Natural killer cell (primary cell): ENCODE results near the gene NRXN2. TPM values are rescaled to one million over a fixed set of nuclear protein-coding genes. Genes with fewer than 3 reads are reported as not detected.

ENCODE experiments used
- ATAC-seq, 3 donors: fragments of 150-1000 bp in 2 of 3; fragments of 200-7000 bp in 1 of 3; cut with Tn5 transposase; 1 replicate in 1 of 3; 2 replicates in 2 of 3; pipeline ENCODE4 v1.10.0; 2021; ENCODE audit warnings: mild to moderate bottlenecking in 2 of 3, moderate library complexity in 2 of 3
- DNase-seq, 2 donors: peaks; one replicate each; pipeline versions ENCODE4 v3.0.0 to v3.0.0-alpha.2; 2013 to 2021; ENCODE audit warnings: mixed read lengths in 1 of 2
- H3K27ac ChIP-seq: one replicate; pipeline ENCODE4 v1.5.1; 2013; ENCODE audit warnings: mild to moderate bottlenecking, low read length
- H3K27me3 ChIP-seq: one replicate; pipeline ENCODE4 v1.6.1; 2013; ENCODE audit warnings: low read length; ENCODE audit not compliant: control insufficient read depth, insufficient read depth
- H3K36me3 ChIP-seq: one replicate; pipeline ENCODE4 v1.6.1; 2013; ENCODE audit warnings: low read length; ENCODE audit not compliant: control insufficient read depth, insufficient read depth
- H3K4me1 ChIP-seq: one replicate; pipeline ENCODE4 v1.6.1; 2013; ENCODE audit warnings: low read length; ENCODE audit not compliant: control insufficient read depth, insufficient read depth
- H3K4me3 ChIP-seq: one replicate; pipeline ENCODE4 v1.5.1; 2013; ENCODE audit warnings: low read length
- H3K9me3 ChIP-seq: one replicate; pipeline ENCODE4 v1.6.1; 2013; ENCODE audit warnings: low read length; ENCODE audit not compliant: control insufficient read depth, insufficient read depth
- H3K27ac Mint-ChIP-seq, 2 donors: one replicate each; pipeline ENCODE4 v1.8.0; 2022; ENCODE audit warnings: mild to moderate bottlenecking in 2 of 2, mixed read lengths in 2 of 2, moderate library complexity in 1 of 2
- H3K27me3 Mint-ChIP-seq, 2 donors: one replicate each; pipeline ENCODE4 v1.8.0; 2022; ENCODE audit warnings: low read depth in 2 of 2, mixed read lengths in 2 of 2
- H3K36me3 Mint-ChIP-seq: one replicate; pipeline ENCODE4 v1.8.0; 2022; ENCODE audit warnings: mixed read lengths
- H3K4me1 Mint-ChIP-seq, 2 donors: one replicate each; pipeline ENCODE4 v1.8.0; 2022; ENCODE audit warnings: mixed read lengths in 2 of 2
- H3K4me3 Mint-ChIP-seq: one replicate; pipeline ENCODE4 v1.8.0; 2022; ENCODE audit warnings: mild to moderate bottlenecking, moderate library complexity, mixed read lengths
- H3K9me3 Mint-ChIP-seq, 2 donors: one replicate each; pipeline ENCODE4 v1.8.0; 2022; ENCODE audit warnings: mixed read lengths in 2 of 2
- CTCF ChIP-seq: fragments of 200-600 bp; IDR thresholded peaks from one replicate; pipeline ENCODE4 v1.8.0; 2022; ENCODE audit warnings: antibody characterized with exemption
- WGBS: methylation state at CpG from one replicate; pipeline ENCODE4 v1.1.7; 2013; ENCODE audit warnings: missing lambda C conversion rate; ENCODE audit not compliant: insufficient coverage; 5-methylcytosine and 5-hydroxymethylcytosine counted together
- intact Hi-C: fragments of 100-400 bp; cut with micrococcal nuclease; formaldehyde crosslinking; loops from one replicate; pipeline ENCODE4 v1.14.2; 2022
- total RNA-seq, 4 donors: library from RNA; stranded (reverse); fragments of 120-200 nt in 1 of 4; gene quantifications; one replicate each; pipeline versions ENCODE4 v1.2.3 to v1.2.4, GENCODE V29; 2013 to 2022

Gene NRXN2
- total RNA-seq, 3 donors from 2014 or later (not counting 1 experiment from before 2014, with no cell fraction given): 2.9 to 9.6 (median 7.7) TPM

- Mint-ChIP-seq H3K27me3 (peaks cover 30 to 62% of the 10 kb centered on the region in 2 donors), H3K4me3 (no peak overlapping the region), H3K27ac (no peak overlapping the region), H3K9me3 (no peaks in the 10 kb centered on the region), H3K4me1 (peaks cover 2 to 14% of the 10 kb centered on the region in 2 donors), H3K36me3 (no peaks in the 10 kb centered on the region)
- intact Hi-C loops: no loop called here
- H3K36me3 ChIP-seq: no peaks in the 10 kb centered on the region
- H3K27me3 ChIP-seq: peaks cover 17% of the 10 kb centered on the region
- no peak overlapping the region for H3K27ac ChIP-seq
- H3K4me3 ChIP-seq: no peak overlapping the region
- no peak for DNase-seq
- 85% methylated on average over 4 of the region's 4 CpGs for WGBS
- ATAC-seq: no peak
- peaks cover 3% of the 10 kb centered on the region for H3K4me1 ChIP-seq
- TF ChIP-seq CTCF: no peak
- H3K9me3 ChIP-seq: no peaks in the 10 kb centered on the region
These were observed 5.8 kb downstream of the NRXN2 start for GRCh38 chr11:64717268-64717578.

GRCh38 chr11:64716473-64717267, 6.3 kb downstream of the NRXN2 start:
- Mint-ChIP-seq H3K4me3 (no peak overlapping the region), H3K4me1 (peaks cover 7 to 17% of the 10 kb centered on the region in 2 donors), H3K27ac (no peak overlapping the region), H3K9me3 (no peaks in the 10 kb centered on the region), H3K36me3 (no peaks in the 10 kb centered on the region), H3K27me3 (peaks cover 35 to 65% of the 10 kb centered on the region in 2 donors)
- no peak overlapping the region for H3K27ac ChIP-seq
- ATAC-seq (no peak), DNase-seq (no peak)
- no peaks in the 10 kb centered on the region for H3K9me3 ChIP-seq
- peaks cover 20% of the 10 kb centered on the region for H3K27me3 ChIP-seq
- H3K4me1 ChIP-seq: peaks cover 9% of the 10 kb centered on the region
- intact Hi-C loops: no loop called here
- no peaks in the 10 kb centered on the region for H3K36me3 ChIP-seq
- 50% methylated on average over 21 of the region's 21 CpGs for WGBS
- no peak for TF ChIP-seq CTCF
- no peak overlapping the region for H3K4me3 ChIP-seq

GRCh38 chr11:64715756-64716472, 7.1 kb downstream of the NRXN2 start:
- Mint-ChIP-seq H3K27ac (no peak overlapping the region), H3K4me3 (no peak overlapping the region), H3K27me3 (peaks cover 43 to 67% of the 10 kb centered on the region in 2 donors), H3K9me3 (no peaks in the 10 kb centered on the region), H3K36me3 (no peaks in the 10 kb centered on the region), H3K4me1 (peaks cover 10 to 21% of the 10 kb centered on the region in 2 donors)
- intact Hi-C loops: no loop called here
- no peak overlapping the region for H3K4me3 ChIP-seq
- DNase-seq: no peak
- no peaks in the 10 kb centered on the region for H3K9me3 ChIP-seq
- no peak for TF ChIP-seq CTCF
- peaks cover 11% of the 10 kb centered on the region for H3K4me1 ChIP-seq
- H3K36me3 ChIP-seq: no peaks in the 10 kb centered on the region
- H3K27me3 ChIP-seq: peaks cover 24% of the 10 kb centered on the region
- WGBS: 34% methylated on average over 4 of the region's 13 CpGs
- ATAC-seq: no peak
- H3K27ac ChIP-seq: no peak overlapping the region
